NCI-H2107 (cell line): ENCODE results near the gene CEP85L.

ENCODE experiments used
- DNase-seq: peaks from one replicate; lab custom pipeline; 2025; lab: John Stamatoyannopoulos, UW

The CEP85L gene

GRCh38 chr6:118660218-118660569, 8.8 kb upstream of the CEP85L start:
- peak; percentile 31 for DNase-seq

GRCh38 chr6:118659513-118660217, 8.3 kb upstream of the CEP85L start:
- no peak for DNase-seq

DNA sequence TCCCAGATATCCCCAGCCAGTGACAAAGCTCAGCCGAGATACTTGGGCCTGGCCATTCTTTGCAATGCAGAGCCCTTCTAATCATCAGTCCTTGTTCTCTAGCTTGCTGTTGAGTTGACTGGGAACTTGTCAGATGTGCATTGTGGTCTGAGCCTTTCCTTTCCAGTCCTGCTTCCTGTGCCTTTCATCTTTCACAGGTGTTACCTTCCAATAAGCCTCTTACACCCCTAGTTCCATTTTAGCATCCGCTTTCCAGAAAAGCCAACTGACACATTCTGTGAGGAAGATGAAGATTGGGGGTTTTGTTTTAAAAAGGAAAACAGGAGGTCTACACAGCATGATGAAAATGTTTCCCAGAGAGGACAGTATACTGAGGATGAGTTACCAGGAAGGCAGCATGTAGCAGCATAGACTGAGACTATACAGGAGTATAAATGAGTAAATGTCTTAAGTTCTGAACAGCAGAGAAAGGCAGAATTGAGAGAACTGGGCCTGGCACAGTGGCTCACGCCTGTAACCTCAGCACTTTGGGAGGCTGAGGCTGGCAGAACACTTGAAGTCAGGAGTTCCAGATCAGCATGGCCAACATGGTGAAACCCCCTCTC, 5.6 kb upstream of the CEP85L start:
- DNase-seq: no peak

DNA sequence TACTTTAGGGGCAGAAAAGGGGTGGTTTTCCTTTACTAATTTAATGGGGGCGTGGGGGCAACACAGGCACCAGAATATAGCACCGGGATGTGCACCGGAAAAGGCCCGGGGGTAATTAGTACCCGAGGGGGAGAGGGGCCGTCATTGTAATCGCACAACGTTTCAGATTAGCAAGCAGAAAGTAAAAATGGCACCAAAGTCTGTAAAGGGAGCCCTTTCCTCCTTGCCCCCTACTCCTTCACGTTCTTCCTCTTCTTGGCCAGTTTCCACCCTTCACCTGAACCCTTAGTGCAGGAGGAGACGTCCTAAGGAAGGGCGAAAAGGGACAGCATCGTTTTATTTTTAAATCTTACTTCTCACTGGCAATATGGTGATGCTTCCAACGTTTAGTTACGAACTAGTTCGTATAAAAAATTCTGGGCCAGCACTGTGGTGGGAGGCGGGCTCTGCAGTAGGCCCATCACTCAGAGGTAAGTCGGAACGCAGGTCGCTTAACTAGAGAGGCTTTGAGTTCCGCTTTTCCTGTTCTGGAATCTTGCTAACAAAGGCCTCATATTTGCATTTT, 742 bp upstream of the CEP85L start:
- no peak for DNase-seq

DNA sequence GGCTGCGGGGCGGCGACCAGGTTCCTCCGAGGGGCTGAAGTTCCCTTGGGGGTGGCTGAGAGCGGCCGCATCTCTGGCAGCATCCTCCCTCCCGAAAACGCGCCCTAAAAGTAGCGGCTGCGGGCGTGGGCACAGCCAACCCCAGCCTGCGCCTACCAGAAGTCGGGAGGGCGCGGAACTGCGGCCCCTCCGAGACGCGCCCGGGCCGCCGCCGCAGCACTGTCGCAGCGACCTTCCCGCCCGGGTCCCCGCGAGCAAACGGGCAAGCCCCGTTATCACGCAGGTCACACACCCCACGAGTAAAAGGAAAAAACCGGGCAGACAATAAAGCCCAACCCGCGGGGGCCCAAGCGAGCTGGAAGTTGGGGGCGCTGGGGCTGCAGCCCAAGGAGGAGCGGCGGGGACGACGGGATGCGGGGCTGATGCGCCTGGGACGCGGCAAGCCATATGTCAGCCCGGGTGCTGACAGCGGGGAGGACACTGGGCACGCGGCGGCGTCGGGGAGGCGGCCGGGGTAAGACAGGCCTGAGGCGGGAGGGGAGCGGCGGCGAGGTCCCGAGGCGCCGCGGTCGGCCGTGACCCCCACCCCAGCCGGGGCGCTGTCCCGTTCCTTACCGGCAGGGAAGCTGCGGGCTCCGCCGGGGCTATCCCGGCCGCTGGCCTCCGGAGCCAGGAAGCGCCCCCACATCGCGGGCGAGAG, 659 bp downstream of the CEP85L start:
- DNase-seq: no peak

DNA sequence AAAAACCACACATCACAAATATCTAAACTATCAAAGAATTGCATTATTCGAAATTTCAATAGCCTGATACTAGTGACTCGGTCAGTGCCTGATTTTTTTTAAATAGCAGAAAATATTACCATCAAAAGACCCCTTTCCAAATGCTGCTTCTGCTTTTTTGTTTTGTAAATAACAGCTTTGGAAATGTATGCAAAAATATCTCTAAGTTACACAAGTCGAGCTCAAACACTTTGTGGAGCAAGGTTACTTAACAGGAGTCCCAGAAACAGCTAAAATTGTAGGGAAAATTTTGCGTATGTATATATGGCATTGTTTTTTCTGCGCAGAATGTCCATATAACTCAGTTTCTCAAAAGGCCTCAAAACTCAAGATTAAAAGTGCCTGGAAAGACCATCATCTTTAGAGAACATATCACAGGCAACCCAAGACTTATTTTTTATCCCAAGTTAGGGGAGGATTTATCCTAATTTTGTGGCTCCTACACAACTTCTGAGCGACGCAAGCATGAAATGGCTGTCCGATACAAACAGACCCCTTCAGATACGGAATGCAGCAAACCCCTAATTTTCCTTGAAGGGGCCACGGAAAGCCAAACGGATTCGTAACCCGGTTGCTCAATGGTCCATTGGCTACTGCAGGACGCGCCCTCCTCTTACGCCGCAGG, 1.3 kb downstream of the CEP85L start:
- DNase-seq: no peak

DNA sequence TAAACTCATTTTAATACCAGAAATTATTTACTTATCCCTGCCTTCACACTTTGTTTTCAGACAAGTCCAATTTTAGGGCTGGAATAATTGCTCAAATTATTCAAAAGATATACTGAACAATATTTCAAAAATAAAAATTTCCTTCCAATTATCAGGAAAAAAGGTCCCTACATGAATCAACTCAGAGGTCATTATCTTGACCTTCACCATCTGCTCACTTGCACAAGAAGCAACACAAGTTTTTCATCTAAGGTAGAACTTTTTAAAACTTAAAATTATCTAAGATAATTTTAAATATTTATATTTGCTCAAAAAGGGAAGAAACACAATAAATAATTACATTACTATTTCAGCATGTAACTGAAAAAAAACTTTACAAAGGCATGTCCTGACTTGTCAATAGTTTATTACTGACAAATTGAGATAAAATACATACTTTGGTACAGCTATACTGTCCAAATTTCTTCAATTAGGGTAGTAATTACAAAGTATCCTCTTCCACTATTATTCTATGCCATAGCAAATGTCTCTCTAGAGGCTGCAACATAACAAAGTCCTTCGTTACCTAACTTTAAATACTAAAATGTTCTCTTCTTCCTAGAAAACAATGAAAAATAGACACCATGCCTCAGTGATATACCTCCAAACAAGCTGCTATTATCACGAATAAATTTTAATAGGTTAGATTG, 2.4 kb downstream of the CEP85L start:
- DNase-seq: no peak

DNA sequence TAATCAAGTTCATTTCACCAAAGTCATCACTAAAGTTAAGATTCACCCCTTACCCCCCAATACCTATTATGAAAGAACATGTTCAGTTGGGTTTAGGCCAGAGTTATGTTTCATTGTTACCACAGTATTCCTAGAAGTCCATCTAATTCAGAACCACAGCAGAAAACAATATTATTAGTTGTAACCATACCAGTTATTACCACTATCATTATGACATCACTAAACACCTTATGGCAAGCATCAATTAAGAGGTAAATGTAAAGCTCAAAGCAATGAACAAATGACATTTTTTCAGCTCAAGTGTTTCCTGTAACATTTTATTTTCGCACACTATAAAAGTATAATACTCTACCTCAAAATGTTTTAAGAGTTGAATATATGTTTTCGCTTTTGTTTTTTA, 4.4 kb downstream of the CEP85L start:
- no peak for DNase-seq

DNA sequence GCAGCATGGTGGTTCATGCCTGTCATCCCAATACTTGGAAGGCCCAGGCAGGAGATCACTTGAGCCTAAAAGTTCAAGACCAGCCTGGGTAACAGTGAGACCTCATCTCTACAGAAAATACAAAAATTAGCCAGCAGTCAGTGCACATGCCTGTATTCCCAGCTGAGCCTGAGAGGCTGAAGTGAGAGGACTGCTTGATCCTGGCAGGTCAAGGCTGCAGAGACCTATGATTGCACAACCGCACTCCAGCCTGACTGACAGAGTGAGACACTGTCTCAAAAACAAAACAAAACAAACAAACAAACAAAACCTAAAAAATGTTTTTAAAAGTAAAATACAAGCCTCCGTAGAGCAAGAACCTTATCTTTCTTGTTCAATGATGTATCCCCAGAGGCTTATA, 6.0 kb downstream of the CEP85L start:
- no peak for DNase-seq

- no peak for DNase-seq
Measured at GRCh38 chr6:118644007-118644406, 7.4 kb downstream of the CEP85L start.

- DNase-seq: no peak
Measured at GRCh38 chr6:118641042-118641441, 10.3 kb downstream of the CEP85L start.

- no peak for DNase-seq
Measured at GRCh38 chr6:118639054-118639964, 12.1 kb downstream of the CEP85L start.

GRCh38 chr6:118638288-118638687, 13.1 kb downstream of the CEP85L start:
- no peak for DNase-seq

GRCh38 chr6:118635909-118636735, 15.3 kb downstream of the CEP85L start:
- DNase-seq: no peak

DNA sequence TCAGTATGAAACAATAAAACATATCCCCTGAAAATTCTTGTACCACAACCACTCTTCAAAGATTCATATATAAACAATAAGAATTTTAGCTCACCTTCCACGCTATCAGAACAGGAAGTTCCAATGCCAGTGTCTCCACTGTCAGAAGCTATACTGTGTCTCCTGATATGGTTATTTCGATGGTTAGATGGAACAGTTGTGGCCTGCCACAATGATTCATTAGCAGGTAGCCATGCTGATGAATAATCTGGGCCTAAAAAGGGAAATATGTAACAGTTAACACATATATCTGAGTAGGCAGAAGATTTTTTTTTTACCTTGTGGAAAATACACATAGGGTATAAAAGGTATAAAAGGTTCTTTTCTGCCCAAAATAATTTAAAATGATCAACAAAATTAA, 19.0 kb downstream of the CEP85L start:
- no peak for DNase-seq

DNA sequence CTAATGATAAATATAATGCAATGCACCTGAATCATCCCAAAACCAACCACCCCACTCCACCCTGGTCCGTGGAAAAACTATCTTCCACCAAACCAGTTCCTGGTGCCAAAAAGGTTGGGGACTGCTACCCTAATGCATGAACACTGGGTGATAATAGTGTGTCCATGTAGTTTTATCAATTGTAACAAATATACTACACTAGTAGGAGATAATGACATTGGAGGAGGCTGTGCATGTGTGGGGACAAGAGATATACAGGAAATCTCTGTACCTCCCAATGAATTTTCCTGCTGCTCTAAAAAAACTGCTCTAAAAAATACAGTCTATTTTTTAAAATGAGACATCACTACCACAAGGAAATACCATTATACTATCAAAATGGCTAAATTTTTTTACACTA, 20.5 kb downstream of the CEP85L start:
- DNase-seq: no peak

- DNase-seq: no peak
Measured at GRCh38 chr6:118630067-118630466, 21.3 kb downstream of the CEP85L start.

GRCh38 chr6:118627724-118628123, 23.7 kb downstream of the CEP85L start:
- DNase-seq: no peak

DNA sequence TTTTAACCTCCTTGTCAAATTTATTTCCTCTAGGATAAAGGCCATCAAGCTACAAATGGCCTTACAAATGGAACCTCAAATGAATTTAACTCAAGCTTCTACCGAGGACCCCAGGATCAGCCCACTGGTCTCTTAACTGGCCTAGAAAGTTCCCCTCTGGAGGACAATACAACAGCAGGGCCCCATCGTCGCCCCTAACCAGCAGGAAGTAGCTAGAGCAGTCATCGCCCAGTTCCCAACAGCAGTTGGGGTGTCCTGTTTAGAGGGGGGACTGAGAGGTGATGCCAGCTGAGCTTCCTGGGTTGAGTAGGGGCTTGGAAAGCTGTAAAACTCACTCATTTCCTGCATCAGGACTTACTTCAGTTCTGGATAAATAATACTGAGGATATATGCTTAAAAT, 25.6 kb downstream of the CEP85L start:
- DNase-seq: no peak
